Measurements from ENCODE around the gene SRSF7.

The SRSF7 gene

GRCh38 chr2:38702413-38702812, 48.7 kb downstream of the SRSF7 start:
- no peak for TF ChIP-seq SIN3A (IDR thresholded peaks at IDR 0.05; ENCODE audit: borderline replicate concordance, insufficient read depth, low read length)
- no peak for TF ChIP-seq FOXP2 (optimal IDR thresholded peaks at IDR 0.05; ENCODE audit: borderline replicate concordance, extremely low read depth, extremely low read length, insufficient read depth)
- TF ChIP-seq POLR2AphosphoS5 (IDR thresholded peaks at IDR 0.05; ENCODE audit: low read depth, low read length): no peak
- TF ChIP-seq REST (IDR thresholded peaks at IDR 0.05; ENCODE audit: insufficient read depth in 1 of 2, low read depth in 2 of 2, low read length in 2 of 2): no peak
- no peak for TF ChIP-seq TAF1 (IDR thresholded peaks at IDR 0.05; ENCODE audit: borderline replicate concordance, insufficient read depth, low read length)

GRCh38 chr2:38701542-38701941, 49.6 kb downstream of the SRSF7 start:
- no peak for TF ChIP-seq TAF1 (IDR thresholded peaks at IDR 0.05; ENCODE audit: borderline replicate concordance, insufficient read depth, low read length)
- TF ChIP-seq SIN3A (IDR thresholded peaks at IDR 0.05; ENCODE audit: borderline replicate concordance, insufficient read depth, low read length): no peak
- no peak for TF ChIP-seq POLR2AphosphoS5 (IDR thresholded peaks at IDR 0.05; ENCODE audit: low read depth, low read length)
- no peak for TF ChIP-seq FOXP2 (optimal IDR thresholded peaks at IDR 0.05; ENCODE audit: borderline replicate concordance, extremely low read depth, extremely low read length, insufficient read depth)
- no peak for TF ChIP-seq REST (IDR thresholded peaks at IDR 0.05; ENCODE audit: insufficient read depth in 1 of 2, low read depth in 2 of 2, low read length in 2 of 2)

GRCh38 chr2:38700881-38701458, 50.2 kb downstream of the SRSF7 start:
- TF ChIP-seq FOXP2 (optimal IDR thresholded peaks at IDR 0.05; ENCODE audit: borderline replicate concordance, extremely low read depth, extremely low read length, insufficient read depth) (no peak), SIN3A (IDR thresholded peaks at IDR 0.05; ENCODE audit: borderline replicate concordance, insufficient read depth, low read length) (no peak)

GRCh38 chr2:38700113-38700785, 50.9 kb downstream of the SRSF7 start:
- TF ChIP-seq REST (IDR thresholded peaks at IDR 0.05; ENCODE audit: insufficient read depth in 1 of 2, low read depth in 2 of 2, low read length in 2 of 2) (no peak), SIN3A (IDR thresholded peaks at IDR 0.05; ENCODE audit: borderline replicate concordance, insufficient read depth, low read length) (no peak), FOXP2 (optimal IDR thresholded peaks at IDR 0.05; ENCODE audit: borderline replicate concordance, extremely low read depth, extremely low read length, insufficient read depth) (no peak), TAF1 (IDR thresholded peaks at IDR 0.05; ENCODE audit: borderline replicate concordance, insufficient read depth, low read length) (no peak), POLR2AphosphoS5 (IDR thresholded peaks at IDR 0.05; ENCODE audit: low read depth, low read length) (no peak)

GRCh38 chr2:38698467-38699003, 52.6 kb downstream of the SRSF7 start:
- TF ChIP-seq TAF1 (IDR thresholded peaks at IDR 0.05; ENCODE audit: borderline replicate concordance, insufficient read depth, low read length) (no peak), SIN3A (IDR thresholded peaks at IDR 0.05; ENCODE audit: borderline replicate concordance, insufficient read depth, low read length) (no peak), REST (IDR thresholded peaks at IDR 0.05; ENCODE audit: insufficient read depth in 1 of 2, low read depth in 2 of 2, low read length in 2 of 2) (no peak), POLR2AphosphoS5 (IDR thresholded peaks at IDR 0.05; ENCODE audit: low read depth, low read length) (no peak), FOXP2 (optimal IDR thresholded peaks at IDR 0.05; ENCODE audit: borderline replicate concordance, extremely low read depth, extremely low read length, insufficient read depth) (no peak)
